A549 treated with GW870086 at 1 μM for 4 hours (cell line): ENCODE data around the gene NDUFAF8. TPM values are rescaled to one million over a fixed set of nuclear protein-coding genes. Genes with fewer than 3 reads are reported as not detected.

ENCODE experiments used
- total RNA-seq: library from RNA; stranded (reverse); fragments of 200-300 nt; extraction: Qiagen RNA extraction; gene quantifications from 5 replicates; pipeline ENCODE4 v1.2.3, GENCODE V29; 2022; ENCODE audit warnings: low read depth

Gene NDUFAF8, protein sequence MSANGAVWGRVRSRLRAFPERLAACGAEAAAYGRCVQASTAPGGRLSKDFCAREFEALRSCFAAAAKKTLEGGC
- total RNA-seq: 130 to 222 TPM (median 202 TPM) in 5 replicates

DNA sequence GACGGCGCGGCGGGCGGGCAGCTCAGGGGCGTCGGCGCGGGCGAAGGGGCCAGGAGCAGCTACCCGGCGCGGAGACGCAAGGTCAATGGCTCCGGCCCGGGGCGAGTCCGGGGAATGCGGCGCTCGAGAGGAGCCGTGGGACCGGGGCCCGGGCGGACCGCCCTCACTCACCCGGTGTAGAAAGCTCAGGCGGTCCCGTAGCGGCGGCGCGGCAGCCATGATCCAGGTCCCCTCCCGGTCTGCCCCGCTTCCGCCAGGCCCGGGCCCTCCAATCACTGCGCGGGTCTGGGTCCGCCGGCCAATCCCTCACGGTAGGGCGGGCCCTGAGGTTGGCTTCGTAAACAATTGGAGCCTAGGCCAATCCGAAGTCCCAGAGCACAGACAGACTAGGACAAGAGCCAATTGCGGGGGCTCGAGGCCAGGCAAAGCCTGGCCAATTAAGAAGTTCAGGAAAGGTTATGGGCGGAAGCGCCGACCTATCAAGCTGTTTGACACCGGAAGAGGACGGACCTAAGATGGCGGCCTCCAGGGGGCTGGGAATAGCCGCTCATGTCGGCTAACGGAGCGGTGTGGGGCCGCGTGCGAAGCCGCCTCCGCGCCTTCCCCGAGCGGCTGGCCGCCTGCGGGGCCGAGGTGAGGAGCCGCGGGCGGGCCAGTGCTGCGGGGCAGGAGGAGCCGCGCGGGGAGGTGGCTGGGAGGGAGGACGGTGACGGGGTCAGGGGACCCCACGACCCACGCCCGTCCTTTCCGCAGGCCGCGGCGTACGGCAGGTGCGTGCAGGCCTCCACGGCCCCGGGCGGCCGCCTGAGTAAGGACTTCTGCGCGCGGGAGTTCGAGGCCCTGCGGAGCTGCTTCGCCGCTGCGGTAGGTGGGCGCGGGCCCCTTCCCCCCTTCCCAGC lies at the start of gene NDUFAF8, which contains the start of gene TEPSIN:
Gene NDUFAF8, plus strand, starts transcription at position 504 of the 899 bp plus-strand sequence. Its CDS starts 46 bp downstream, at position 550.
Gene TEPSIN, minus strand, starts transcription at position 241 of the 899 bp plus-strand sequence. Its CDS starts 22 bp downstream, at position 219.

DNA sequence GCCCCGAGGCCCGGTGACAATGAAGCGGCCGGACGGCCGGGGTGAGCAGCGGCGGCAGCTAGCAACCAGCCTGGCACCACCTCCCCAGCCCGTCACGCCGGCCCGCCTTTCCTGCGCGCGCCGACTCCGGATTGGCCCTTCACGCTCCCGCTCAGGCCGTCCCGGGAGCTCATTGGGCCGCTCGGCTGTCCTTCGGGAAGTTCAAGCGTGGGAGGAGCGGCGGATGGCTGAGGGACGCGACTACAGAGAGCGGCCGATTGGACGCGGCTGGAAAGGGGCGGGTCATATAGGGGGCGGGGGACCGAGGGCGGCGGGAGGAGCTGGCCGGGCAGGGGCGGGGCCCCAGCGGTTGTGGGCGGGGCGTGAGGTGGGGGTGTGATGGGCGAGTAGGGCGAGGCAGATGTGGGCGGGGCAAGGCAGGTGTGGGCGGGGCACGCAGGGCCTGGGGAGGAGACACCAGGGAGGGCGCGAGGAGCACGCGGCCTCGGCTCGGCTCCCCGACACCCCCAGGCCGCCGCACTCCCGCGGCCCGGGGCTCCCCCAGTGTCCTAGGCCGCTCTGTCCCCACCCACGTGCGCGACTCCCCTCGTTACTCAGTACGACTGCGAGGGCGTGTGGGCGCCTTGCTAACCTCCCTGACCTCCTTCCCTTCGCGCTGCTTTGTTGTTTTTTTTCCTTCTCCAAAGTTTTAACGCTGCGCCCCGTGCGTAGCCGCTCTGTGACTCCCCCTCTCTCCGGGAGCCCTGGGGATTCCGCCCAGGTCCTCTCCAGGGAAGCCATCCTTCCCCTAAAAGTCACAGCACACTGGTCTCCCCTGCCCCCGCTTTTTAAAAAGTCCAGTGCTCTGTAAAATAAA lies 16.0 kb upstream of the NDUFAF8 start, which contains the start of gene CEP131:
Gene CEP131, minus strand, starts transcription at position 60 of the 856 bp plus-strand sequence. CDS start 2,909 bp downstream, outside the sequence.

Other genes with a start within 250 kb of the NDUFAF8 start
- 30.1 to 35.9 TPM (median 35.1 TPM) in 5 replicates for gene CHMP6, start 247.5 kb upstream of the NDUFAF8 start, total RNA-seq
- gene BAIAP2, start 204.2 kb upstream of the NDUFAF8 start, total RNA-seq: 99.6 to 123 TPM (median 114 TPM) in 5 replicates
- not detected in 5 replicates for gene PVALEF, start 73.8 kb upstream of the NDUFAF8 start, total RNA-seq
- gene AATK, start 73.1 kb upstream of the NDUFAF8 start, total RNA-seq: 0.25 to 0.78 TPM (median 0.52 TPM) in 5 replicates
- 6.2 to 8.4 TPM (median 8.3 TPM) in 5 replicates for gene CEP131, start 16.4 kb upstream of the NDUFAF8 start, total RNA-seq
- 17.6 to 27.7 TPM (median 25.6 TPM) in 5 replicates for gene TEPSIN, start 263 bp upstream of the NDUFAF8 start, total RNA-seq
- gene SLC38A10, start 56.0 kb downstream of the NDUFAF8 start, total RNA-seq: 51.0 to 78.9 TPM (median 71.8 TPM) in 5 replicates
- gene BAHCC1, start 156.1 kb downstream of the NDUFAF8 start, total RNA-seq: 7.0 to 10.2 TPM (median 9.2 TPM) in 5 replicates